GM18498 (cell line): ENCODE results near the gene SIGLEC11.

ENCODE experiments used
- ATAC-seq: cut with Tn5 transposase; IDR thresholded peaks from one replicate; pipeline ENCODE4 v1.9.1; 2021; ENCODE audit warnings: mild to moderate bottlenecking, moderate library complexity; ENCODE audit not compliant: unreplicated experiment

Gene SIGLEC11

GRCh38 chr19:49907745-49908446 is 53.1 kb downstream of the SIGLEC11 start:
- ATAC-seq = no peak

DNA sequence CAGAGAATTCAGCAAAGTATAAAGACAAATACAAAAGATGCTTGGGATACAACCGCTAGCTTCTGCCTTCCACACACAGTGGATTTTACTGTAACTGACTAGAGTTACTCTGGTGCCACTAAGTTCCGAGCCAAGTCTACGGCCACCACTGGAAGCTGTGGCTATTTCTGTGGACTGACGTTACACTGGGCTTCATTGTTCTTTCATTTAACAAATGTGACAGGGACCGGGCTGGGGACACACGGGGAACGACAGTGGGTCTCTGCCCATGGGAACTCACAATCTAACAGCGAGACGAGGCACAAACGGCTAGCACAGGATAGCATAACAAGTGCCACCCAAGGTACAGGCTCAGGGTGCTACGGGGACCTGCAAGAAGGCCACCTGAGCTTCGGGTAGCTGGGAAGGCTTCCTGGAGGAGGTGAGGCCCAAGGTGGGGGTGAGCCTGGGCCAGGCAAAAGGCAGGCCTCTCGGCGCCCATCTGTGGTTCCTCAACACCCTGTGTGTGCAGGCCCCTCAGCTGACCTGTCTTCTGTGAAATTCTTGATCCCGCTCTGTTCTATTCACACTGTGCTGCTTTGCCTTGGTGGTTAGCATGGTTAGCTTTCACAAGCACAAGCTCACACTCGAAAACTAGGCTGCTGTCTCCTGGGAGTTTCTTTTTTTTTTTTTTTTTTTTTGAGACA is 54.0 kb downstream of the SIGLEC11 start:
- no peak for ATAC-seq

GRCh38 chr19:49904136-49904535 is 56.8 kb downstream of the SIGLEC11 start:
- ATAC-seq = no peak
